Testis (tissue), 2 donors: ENCODE results near the gene SYTL1.

Experiments used
- CTCF ChIP-seq, 3 experiments: fragments of 450-650 bp in 2 of 3; fragments of 200-600 bp in 1 of 3; sonication (generic) in 1 of 3; IDR thresholded peaks; one replicate each; pipeline ENCODE4 v1.5.1; 2016 to 2019; ENCODE audit warnings: antibody characterized with exemption in 3 of 3, mild to moderate bottlenecking in 2 of 3, moderate library complexity in 1 of 3
- POLR2A ChIP-seq: fragments of 450-650 bp; IDR thresholded peaks from one replicate; pipeline ENCODE4 v1.6.1; 2017; ENCODE audit warnings: antibody characterized with exemption, mild to moderate bottlenecking, moderate library complexity

- no peak for TF ChIP-seq CTCF (IDR thresholded peaks at IDR 0.05)
- no peak for TF ChIP-seq POLR2A
These were observed 8.0 kb upstream of the SYTL1 start for GRCh38 chr1:27333717-27334279.
